Non-pigmented ciliary epithelial cell (primary cell): Measurements from ENCODE around the gene NINJ1.
"Not testable (repeated sequence)": the region's sequence is repeated elsewhere in the genome, so short reads cannot be mapped to it uniquely, and the experiment has no call there.

Experiments used
- DNase-seq: peaks from one replicate; pipeline ENCODE4 v3.0.0-alpha.2; 2010; ENCODE audit warnings: low read depth

Gene NINJ1

DNA sequence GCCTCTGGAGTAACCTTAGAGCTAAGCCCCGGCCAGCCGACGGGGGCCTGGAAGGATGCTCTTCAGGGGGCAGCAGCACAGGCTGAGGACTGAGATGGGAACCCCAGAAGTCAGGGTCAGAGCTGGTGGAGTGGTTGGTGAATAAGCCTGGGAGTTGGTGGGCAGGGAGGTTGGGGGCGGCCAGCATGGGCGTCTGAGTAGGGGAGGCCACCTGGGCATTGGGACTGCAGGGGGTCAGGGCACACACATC, 14.4 kb downstream of the NINJ1 start:
- DNase-seq, result no peak

GRCh38 chr9:93118863-93119702, 15.0 kb downstream of the NINJ1 start:
- no peak for DNase-seq

DNA sequence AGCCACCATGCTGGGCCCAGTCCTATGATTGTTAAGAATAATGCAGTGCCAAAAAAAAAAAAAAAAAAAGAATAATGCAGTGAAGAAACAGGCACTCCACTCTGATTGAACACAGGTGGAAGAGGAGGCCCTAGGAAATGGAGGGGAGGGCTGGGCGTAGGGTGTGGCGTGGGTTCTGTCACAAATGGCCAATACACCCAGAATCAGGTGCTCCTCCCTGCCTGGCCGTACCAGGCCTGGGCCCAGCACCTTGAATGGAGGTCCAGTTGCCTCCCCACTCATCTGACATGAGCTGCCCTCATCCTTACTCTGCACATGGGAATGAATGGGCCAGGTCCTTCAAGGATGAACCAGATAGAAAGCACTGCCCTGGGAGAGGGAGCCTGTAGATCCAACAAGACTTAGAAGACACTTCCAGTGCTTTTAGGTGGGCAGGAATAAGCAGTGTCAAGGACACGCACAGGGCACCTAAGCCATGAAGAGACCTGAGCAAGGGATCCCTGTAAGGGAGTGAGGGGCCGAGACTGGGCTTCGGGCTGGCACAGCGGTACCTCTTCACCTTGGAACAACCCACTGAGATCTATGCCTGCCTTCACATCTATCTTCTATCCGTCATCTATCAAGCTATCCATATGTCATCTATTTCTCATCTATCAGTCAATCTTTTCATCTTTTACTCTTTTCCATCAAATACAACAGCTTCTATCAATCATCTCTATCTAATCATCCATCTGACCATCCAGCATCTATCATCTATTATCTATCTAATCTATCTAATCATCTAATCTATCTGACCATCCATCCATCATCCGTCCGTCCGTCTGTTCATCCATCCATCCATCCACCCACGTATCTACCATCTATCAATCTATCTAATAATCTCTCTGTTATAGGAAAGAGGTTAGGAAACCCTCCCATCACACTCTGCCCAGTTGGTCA, 15.9 kb downstream of the NINJ1 start:
- no peak for DNase-seq

- not testable (repeated sequence) for DNase-seq
Measured at GRCh38 chr9:93117521-93117920, 16.5 kb downstream of the NINJ1 start.

DNA sequence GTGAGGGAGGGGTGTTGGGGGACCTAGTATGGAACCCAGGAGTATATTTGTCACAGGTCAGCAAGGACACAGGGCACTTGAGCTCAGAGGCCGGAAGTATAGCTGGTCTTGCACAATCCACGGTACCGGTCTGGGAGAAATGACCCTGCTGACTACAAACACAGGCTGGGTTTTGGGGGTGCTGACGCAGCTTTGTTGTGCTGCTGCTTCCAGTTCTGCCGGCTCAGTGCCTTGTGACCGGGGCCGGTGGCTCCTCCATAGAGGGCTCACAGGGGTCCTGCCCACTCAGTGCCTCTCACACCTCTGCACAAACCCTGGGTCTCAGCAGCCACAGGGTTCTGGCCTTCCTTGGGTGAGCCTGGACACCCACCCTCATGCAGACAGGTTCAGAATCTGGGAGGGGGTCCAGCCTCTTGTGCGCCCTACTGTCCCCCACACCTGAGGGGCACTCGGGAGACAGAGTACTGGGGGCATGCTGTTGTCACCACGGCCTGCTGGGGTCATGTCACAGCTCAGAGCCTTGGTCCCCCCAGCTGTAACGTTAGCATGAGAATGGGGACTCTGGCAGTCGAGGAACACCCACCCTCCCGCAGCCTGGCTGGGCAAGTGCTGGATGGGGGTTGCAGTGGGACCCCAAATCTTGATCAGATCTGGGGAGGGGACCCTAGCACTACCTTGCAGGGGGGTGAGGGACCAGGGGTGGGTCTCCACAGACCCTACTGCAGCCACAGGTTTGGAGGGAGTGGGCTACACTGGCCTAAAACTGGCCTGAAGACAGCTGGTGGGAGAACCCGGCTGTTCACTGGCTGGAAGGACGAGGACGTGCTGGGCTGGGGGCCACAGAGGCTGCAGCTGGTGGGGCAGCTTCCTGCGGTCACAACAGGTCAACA, 17.7 kb downstream of the NINJ1 start:
- DNase-seq, result no peak

DNA sequence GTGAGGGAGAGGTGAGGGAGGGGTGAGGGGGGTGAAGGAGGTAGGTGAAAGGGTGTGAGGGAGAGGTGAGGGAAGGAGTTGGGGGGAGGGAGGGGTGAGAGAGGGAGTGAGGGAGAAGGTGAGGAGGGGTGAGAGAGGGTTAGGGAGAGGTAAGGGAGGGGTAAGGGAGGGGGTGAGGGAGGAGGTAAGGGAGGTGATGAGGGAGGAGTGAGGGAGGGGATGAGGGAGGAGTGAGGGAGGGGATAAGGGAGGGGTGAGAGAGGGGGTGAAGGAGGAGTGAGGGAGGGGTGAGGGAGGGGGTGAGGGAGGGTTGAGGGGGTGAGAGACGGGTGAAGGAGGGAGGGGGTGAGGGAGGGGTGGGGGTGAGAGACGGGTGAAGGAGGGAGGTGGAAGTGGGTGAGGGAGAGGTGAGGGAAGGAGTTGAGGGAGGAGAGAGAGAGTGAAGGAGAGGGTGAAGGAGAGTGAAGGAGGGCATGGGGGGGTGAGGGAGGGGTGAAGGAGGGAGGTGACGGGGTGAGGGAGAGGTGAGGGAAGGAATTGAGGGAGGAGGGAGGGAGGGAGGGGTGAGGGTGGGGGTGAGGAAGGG, 18.5 kb downstream of the NINJ1 start:
- no peak for DNase-seq

- no peak for DNase-seq
Measured at GRCh38 chr9:93114984-93115335, 19.1 kb downstream of the NINJ1 start.

DNA sequence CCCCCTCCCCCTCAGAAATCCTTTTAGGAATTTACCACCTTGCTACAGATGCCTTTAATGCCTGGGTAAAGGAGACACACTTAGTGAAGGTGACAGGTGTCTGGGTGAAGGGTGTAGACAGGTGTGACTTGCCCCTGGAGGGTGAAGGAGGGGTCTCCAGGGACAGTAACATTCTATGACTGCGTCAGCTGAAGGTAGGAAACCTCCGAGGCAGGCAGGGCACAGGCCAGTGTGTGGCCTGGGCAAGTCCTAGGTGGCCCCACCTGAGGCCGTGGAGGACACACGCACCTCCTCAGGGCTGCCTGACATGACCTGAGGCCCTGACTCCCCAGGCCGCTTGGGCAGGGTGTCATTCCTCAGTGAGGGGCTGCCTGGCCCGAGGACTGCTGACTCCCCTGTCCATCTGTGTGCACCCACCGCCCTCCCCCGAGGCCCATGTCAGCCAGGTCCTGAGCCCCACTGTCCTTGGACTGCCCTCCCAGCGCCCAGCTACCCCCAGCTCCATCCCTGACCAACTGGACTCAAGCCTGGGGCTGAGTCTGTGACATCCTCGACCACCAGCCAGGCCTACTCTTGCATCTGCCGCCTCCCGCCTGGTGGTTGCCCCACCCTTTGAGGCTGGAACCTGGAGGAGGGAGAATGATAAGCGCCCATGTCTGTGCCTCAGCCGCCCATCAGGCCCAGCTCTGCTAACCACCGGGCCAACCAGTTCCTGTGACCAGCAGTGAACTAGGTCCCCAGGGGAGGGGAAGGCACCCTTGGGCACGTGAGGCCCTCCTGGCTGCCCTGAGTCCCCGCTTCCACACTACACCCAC, 19.7 kb downstream of the NINJ1 start:
- DNase-seq, result no peak

DNA sequence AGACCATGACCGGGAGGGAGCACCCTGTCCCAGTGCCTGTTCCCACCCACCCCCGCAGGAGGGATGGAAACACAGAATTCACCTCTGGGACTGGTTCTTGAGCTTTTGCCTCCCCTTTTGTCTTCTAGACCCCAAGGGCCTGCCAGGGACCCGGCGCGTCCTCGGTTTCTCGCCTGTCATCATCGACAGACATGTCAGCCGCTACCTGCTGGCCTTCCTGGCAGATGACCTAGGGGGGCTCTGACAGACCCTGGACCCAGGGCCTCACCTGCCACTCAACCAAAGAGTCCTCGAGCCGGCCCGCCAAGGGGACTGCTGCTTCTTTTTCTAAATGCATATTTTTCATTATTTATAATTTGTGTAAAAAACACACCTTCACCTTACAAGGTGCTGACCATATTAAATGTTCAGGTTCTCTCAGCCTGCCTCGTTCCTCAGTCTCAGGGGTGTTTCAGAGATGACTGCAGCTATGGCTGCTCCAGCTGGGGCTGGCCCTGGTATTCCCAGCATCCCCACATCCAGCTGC, 21.1 kb downstream of the NINJ1 start:
- DNase-seq, result no peak

DNA sequence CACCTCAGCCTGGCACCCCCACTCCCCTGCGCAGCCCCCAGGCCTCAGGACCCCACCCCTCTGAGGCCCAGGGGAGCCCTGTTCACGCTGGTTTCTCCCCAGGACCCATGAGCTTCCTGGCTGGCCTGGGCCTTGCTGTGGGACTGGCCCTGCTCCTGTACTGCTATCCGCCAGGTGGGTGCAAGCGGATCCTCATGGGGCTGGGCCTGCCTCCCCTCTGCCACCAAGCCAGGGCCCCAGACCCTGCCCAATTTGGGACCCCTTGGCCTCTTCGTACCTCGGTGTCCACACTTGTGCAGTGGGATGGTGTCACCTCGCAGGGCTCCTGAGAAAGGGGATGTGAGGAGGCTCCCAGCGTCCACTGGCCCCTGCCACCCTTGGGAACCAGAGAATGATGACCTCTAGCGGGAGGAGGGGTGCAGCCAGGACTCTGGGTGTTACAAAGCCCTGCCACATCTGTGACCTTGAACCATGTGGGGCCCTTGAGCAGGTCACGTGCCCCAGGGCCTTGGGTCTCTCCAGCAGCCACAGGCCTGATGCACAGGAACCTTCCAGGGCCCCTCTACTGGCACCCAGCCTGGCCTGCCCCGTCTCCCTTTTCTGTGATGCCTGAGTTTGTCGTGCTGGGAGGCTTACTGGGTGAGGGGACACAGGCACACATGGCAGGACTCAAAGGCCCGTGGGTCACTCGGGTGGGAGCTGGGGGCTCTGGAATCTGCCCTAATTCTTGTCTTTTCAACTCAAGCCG, 21.8 kb downstream of the NINJ1 start:
- no peak for DNase-seq

DNA sequence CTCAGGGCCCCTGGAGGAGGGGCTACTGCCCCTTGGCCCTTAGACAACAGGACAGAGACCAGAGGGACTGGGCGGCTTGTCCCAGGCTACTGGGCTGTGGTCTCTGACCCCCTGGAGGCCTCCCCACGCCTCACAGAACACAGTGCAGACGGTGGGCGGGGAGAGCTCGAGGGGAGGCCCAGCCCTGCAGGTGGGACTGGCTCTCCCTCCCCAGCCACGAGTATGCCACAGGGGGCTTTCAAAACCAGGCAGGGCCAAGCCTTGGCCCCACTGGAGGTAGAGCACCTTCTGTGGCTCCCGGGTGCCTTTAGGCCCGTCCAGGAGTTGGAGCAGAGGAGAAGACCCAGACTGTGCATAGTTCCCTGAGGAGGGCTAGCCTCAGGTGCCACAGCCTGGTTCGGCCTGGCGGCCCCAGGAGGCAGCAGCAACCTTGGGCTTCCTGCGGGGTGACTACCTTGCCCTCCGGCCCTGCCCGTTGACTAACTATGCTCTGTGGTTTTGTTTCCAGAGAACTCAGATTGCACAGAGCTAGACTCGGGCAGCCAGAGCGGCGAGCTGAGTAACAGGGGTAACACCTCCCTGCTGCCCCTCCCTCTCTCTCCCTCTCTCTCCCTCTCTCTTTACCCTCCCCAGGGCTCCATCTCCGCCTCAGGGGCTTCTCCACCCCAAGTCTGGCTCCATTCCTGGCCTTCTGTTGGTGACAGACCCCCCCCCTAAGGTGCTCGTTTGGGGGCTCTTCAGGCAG, 22.5 kb downstream of the NINJ1 start:
- DNase-seq, result no peak

- no peak for DNase-seq
Measured at GRCh38 chr9:93111001-93111370, 23.1 kb downstream of the NINJ1 start.

DNA sequence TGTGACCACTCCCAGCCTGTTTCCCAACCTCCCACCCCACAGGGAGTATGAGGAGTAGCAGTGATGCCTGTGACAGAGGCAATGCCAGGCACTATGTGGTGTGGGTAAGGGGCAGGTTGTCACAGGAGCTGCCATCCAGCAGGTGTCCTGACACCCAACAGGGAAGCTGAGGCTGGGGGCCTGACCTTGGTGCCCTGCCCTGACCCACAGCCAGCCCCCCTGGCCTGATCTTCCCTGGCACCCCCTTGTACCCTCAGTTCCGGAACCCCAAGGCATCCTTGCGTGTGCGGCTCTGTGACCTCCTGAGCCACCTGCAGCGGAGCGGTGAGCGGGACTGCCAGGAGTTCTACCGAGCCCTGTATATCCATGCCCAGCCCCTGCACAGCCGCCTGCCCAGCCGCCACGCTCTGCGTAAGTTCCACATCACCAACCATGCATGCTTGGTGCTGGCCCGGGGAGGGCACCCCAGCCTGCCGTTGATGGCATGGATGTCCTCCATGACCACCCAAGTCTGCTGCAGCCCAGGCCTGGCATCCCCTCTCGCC, 23.7 kb downstream of the NINJ1 start:
- no peak for DNase-seq

- DNase-seq, result no peak
Measured at GRCh38 chr9:93108291-93109041, 25.6 kb downstream of the NINJ1 start.

- no peak for DNase-seq
Measured at GRCh38 chr9:93107825-93108161, 26.3 kb downstream of the NINJ1 start.

DNA sequence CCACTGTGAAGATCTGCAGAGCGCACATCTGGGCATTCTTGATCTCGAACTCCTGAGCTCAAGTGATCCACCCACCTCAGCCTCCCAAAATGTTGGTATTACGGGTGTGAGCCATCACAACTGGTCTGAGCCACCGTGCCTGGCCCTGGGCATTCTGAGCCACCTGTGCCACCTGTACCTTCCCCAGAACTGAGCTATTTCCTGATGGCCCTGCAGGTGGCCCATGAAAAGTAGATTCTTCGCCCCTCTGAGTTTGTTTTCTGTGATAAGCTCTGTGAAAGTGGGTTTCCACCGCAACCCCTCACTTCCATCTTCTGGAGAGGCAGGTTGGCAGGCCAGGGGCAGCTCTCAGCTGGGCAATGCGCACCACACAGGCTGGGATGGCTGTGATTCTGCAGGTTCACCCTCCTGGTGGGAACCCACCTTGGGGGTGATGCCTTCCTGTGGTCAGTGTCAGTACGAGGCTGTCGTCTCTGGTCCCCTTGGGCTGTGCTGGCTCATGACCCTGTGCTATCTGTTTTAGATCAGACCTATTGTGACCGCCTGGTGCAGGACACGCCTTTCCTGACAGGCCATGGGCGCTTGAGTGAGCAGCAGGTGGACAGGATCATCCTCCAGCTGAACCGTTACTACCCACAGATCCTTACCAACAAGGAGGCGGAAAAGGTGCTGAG, 26.8 kb downstream of the NINJ1 start:
- DNase-seq, result no peak

DNA sequence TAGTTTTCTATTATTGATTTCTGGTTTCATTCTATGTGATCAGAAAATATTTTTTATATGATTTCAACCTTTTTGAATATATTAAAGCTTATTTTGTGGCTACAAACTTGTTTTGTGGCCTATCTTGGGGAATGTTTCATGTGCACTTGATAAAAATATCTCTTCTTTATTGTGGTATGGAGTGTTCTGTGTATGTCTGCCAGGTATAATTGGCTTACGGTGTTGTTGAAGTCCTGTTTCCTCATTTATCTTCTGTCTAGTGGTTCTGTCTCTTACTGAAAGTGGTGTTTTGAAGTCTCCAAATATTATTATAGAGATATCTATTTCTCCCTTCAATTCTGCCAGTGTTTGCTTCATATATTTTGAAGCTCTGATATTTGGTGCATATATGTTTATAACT, 28.4 kb downstream of the NINJ1 start:
- DNase-seq, result no peak

GRCh38 chr9:93101086-93101485, 33.0 kb downstream of the NINJ1 start:
- DNase-seq, result not testable (repeated sequence)
